GM12864 (cell line): Measurements from ENCODE around the gene PARP1.

Source experiments
- DNase-seq: peaks from one replicate; pipeline ENCODE4 v3.0.0-alpha.2; 2011; ENCODE audit warnings: low read depth
- H3K4me3 ChIP-seq: 2 replicates; pipeline ENCODE4 v1.5.1; 2011; ENCODE audit warnings: mild to moderate bottlenecking, low read depth, low read length, control low read depth
- TF ChIP-seq, protein P1 (sequence below): IDR thresholded peaks from 2 replicates; pipeline ENCODE4 v1.5.1; 2011; ENCODE audit warnings: low read depth, mild to moderate bottlenecking, moderate library complexity, low read length, control low read depth, inconsistent platforms; ENCODE audit errors: missing control alignments

PARP1 gene

DNA sequence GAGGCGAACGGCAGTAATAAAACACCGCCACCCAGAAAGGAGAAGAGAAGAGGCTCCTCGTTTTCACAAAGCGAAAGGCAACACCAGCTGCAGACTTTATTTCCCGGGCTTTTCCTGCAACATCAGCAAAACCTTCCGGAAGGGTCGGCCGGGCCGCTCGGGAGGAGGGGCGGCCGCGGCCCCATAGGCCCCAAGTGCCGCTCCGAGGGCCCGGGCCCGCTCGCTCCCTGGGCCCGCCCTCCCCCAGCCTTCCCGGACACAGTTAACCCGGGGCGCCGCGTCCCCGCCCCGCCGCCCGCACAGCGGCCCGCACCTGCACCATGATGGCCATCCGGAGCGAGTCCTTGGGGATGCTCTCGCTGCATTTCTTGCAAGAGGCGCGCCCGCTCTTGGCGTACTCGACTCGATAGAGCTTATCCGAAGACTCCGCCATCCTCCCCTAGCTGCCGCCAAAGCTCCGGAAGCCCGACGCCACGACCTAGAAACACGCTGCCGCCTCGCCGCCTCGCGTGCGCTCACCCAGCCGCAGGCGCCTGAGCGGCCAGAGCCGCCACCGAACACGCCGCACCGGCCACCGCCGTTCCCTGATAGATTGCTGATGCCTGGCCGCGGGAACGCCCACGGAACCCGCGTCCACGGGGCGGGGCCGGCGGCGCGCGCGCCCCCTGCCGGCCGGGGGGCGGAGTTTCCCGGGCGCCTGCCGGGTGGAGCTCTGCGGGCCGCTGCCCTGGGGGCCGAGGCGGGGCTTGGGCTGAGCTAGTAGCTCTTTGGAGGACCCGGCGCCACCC lies at the start of gene PARP1:
Gene PARP1 (minus strand): TSS at position 597 of the 788 bp plus-strand sequence. CDS start 164 bp downstream, at position 433.
- DNase-seq: peak; percentile 87
- H3K4me3 ChIP-seq: peak within 1 kb of the TSS; percentile 75
- TF ChIP-seq, protein P1, sequence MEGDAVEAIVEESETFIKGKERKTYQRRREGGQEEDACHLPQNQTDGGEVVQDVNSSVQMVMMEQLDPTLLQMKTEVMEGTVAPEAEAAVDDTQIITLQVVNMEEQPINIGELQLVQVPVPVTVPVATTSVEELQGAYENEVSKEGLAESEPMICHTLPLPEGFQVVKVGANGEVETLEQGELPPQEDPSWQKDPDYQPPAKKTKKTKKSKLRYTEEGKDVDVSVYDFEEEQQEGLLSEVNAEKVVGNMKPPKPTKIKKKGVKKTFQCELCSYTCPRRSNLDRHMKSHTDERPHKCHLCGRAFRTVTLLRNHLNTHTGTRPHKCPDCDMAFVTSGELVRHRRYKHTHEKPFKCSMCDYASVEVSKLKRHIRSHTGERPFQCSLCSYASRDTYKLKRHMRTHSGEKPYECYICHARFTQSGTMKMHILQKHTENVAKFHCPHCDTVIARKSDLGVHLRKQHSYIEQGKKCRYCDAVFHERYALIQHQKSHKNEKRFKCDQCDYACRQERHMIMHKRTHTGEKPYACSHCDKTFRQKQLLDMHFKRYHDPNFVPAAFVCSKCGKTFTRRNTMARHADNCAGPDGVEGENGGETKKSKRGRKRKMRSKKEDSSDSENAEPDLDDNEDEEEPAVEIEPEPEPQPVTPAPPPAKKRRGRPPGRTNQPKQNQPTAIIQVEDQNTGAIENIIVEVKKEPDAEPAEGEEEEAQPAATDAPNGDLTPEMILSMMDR: peak; percentile 56

DNA sequence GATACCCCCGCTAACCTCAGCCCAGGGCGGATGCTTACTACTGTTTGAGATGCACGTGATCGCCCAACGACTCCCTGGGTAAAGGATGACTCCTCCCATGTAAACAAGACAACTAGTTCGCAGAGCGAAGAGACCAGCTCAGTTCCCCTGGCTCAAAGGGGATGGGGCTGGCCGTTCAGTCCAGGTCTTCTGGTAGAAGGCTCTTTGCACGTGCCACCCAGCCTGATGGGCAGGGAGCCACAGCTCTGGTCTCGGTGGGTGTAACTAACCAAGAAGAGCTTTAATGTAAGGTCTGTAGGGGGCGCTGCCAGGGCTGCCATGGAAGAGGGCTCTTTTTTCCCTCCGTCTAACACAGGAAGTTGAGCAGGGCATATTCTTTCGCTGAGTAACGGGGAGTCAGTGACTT lies 49.4 kb upstream of the PARP1 start:
- H3K4me3 ChIP-seq: no peak overlapping the region
- no peak for DNase-seq
- TF ChIP-seq, protein P1: peak; percentile 39

DNA sequence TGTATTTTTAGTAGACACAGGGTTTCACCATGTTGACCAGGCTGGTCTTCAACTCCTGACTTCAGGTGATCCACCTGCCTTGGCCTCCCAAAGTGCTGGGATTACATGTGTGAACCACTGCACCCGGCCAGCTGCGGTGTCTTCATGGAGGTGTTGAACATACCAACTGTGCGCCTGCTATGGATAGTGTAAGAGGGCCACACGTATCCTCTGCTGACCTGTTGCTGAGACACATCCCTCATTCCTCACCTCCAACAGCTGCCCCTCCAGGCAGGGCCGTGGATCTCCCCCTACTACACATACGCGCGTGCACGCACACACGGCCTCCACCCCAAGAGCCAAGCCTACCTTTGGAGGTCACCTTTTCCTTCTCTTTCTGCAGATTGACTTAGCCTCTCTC lies 48.0 kb upstream of the PARP1 start:
- H3K4me3 ChIP-seq: no peak overlapping the region
- no peak for DNase-seq
- TF ChIP-seq, protein P1: no peak

DNA sequence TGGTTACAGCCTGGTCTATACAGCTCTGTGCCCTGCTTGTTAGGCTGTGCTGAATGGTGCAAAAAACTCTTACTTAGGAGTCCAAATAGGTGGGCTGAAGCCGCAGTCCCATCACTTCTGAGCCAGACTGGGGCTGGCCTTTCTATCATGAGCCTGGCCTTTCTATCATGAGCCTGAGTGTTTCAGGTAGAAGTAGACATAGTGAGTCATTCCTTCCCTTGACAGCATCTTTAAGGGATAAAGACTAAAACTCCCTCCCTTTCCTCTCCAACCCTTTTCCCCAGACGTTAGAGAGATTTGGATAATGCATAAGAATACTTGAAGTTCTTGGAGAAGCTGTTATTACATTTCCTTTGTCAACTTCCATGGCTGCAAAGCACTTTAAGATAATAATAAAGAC lies 46.5 kb upstream of the PARP1 start:
- TF ChIP-seq, protein P1: no peak
- no peak overlapping the region for H3K4me3 ChIP-seq
- DNase-seq: no peak

DNA sequence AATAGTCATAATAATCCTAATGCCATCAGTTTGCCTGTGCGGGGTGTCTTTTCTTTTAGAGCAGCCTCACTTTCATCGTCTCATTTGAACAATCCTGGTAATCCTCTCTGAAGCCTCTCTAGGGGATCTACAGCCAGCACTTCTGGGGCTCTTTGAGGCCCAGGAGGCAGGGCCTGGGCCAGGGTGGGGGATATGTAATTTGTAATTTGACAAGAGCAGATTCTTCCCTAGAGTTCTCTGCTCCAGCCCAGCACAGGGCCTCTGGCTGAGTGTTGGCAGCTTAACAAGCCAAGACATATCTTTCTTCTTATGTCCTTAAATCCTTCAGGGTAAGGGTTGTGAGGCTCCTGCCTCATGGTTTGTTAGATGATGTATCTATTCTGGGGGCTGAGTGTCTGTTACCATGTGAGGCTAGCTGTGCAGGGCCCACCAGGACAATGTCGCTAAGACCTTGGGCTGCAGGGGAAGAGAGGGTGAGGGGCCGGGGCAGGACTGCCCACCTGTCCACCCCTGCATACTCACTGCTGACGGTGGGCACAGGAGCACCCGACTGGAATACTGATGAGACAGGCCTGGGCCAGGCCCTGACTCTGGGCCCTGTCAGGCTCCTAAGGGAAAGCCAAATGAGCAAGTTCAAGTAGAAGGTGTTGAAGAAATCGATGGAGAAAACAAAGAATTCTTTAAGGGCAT lies 45.3 kb upstream of the PARP1 start:
- H3K4me3 ChIP-seq: no peak overlapping the region
- TF ChIP-seq, protein P1: no peak
- no peak for DNase-seq

DNA sequence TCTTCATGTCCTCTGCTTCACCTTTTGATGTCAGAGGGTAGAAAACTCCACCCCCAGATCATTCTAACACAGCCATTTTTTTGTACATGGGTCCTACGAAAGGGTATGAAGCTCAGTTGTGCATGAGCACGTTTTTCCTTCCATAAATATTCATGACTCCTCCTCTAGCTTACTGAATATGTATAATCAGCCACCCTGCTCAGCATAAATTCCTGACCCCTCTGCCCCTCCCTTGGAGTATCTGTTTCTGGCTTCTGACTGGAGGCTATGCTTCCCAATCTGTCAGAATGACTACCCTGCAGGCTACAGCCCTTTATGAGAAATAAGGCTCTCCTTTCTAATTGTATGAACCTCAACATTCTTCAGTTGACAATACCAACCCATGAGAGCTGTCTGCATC lies 42.8 kb upstream of the PARP1 start:
- H3K4me3 ChIP-seq: no peak overlapping the region
- TF ChIP-seq, protein P1: no peak
- no peak for DNase-seq

DNA sequence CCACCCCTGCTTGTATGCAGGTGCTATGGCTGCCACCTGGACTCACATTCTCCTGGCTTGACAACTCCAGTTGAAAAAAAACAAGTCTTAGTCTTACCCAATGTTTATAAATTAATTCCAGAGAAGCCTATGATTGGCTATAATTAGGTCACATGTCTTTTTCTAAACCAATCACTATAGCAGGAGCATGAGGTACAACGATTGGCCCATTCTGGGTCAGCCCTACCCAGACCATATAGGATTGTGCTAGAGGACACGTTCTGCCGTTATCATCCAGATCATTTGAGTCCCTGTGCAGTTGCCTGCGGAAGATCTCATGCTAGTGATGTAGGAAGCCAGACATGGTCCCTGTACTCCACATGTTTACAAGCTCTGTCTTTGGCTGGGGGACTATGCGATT lies 41.9 kb upstream of the PARP1 start:
- DNase-seq: no peak
- TF ChIP-seq, protein P1: no peak
- H3K4me3 ChIP-seq: no peak overlapping the region
